GM12872 (cell line): ENCODE measurements around the gene NAV2.

Experiments
- CTCF ChIP-seq: IDR thresholded peaks from 3 replicates; pipeline ENCODE4 v1.5.1; 2011; ENCODE audit warnings: low read depth, mild to moderate bottlenecking, low read length, moderate library complexity; ENCODE audit not compliant: insufficient read depth

Gene NAV2, protein sequence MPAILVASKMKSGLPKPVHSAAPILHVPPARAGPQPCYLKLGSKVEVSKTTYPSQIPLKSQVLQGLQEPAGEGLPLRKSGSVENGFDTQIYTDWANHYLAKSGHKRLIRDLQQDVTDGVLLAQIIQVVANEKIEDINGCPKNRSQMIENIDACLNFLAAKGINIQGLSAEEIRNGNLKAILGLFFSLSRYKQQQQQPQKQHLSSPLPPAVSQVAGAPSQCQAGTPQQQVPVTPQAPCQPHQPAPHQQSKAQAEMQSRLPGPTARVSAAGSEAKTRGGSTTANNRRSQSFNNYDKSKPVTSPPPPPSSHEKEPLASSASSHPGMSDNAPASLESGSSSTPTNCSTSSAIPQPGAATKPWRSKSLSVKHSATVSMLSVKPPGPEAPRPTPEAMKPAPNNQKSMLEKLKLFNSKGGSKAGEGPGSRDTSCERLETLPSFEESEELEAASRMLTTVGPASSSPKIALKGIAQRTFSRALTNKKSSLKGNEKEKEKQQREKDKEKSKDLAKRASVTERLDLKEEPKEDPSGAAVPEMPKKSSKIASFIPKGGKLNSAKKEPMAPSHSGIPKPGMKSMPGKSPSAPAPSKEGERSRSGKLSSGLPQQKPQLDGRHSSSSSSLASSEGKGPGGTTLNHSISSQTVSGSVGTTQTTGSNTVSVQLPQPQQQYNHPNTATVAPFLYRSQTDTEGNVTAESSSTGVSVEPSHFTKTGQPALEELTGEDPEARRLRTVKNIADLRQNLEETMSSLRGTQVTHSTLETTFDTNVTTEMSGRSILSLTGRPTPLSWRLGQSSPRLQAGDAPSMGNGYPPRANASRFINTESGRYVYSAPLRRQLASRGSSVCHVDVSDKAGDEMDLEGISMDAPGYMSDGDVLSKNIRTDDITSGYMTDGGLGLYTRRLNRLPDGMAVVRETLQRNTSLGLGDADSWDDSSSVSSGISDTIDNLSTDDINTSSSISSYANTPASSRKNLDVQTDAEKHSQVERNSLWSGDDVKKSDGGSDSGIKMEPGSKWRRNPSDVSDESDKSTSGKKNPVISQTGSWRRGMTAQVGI (N-terminal part only)

GRCh38 chr11:19712281-19713195, at the start of gene NAV2:
Gene NAV2 (plus strand): TSS chr11:19712837. CDS start chr11:19713696, 859 bp downstream.
- TF ChIP-seq CTCF: no peak

GRCh38 chr11:19663206-19663605, 49.4 kb upstream of the NAV2 start:
- no peak for TF ChIP-seq CTCF

GRCh38 chr11:19664886-19665548, 47.6 kb upstream of the NAV2 start:
- TF ChIP-seq CTCF: no peak

- no peak for TF ChIP-seq CTCF
Measured at GRCh38 chr11:19666951-19667350, 45.7 kb upstream of the NAV2 start.

DNA sequence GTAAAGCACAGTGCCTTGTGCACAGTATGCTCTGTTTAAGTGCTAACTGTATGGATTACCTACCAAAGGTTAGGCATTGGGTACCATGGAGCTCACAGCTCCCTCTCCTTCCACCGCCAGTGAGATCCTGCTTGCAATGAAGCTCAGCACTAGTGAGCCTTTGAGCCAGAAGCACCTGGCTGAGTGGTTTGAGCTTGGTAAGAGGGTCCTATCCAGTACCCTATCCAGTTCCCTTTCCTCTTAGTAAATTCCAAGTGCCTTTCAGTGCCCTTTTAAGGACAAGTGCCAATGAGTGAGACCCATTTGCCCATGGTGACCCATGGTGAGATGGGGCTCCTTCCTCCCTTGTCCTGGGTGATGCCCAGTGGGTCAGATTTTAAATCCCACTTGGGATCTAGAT, 43.1 kb upstream of the NAV2 start:
- TF ChIP-seq CTCF: no peak

- TF ChIP-seq CTCF: no peak
Measured at GRCh38 chr11:19670030-19670791, 42.4 kb upstream of the NAV2 start.
